CD14-positive monocyte (primary cell): ENCODE results near the gene VOPP1. TPM values are rescaled to one million over a fixed set of nuclear protein-coding genes. Genes with fewer than 3 reads are reported as not detected.

ENCODE experiments used
- DNase-seq, 3 donors: peaks; one replicate each; pipeline ENCODE4 v3.0.0-alpha.2; 2011 to 2022
- H2AFZ ChIP-seq: 2 replicates; pipeline ENCODE4 v1.6.0; 2012; ENCODE audit warnings: mild to moderate bottlenecking, low read depth, low read length, inconsistent platforms; ENCODE audit not compliant: insufficient read depth, poor library complexity, severe bottlenecking
- H3K27ac ChIP-seq, 2 donors: 1 replicate in 1 of 2; 2 replicates in 1 of 2; pipeline ENCODE4 v1.5.1; 2012 to 2013; ENCODE audit warnings: low read length in 2 of 2, control low read depth in 1 of 2, inconsistent platforms in 1 of 2, low read depth in 1 of 2, mild to moderate bottlenecking in 1 of 2
- H3K27me3 ChIP-seq, 2 donors: one replicate each; pipeline versions ENCODE4 v1.6.0 to v1.6.1; 2011 to 2013; ENCODE audit warnings: low read length in 2 of 2; ENCODE audit not compliant: control insufficient read depth in 2 of 2, insufficient read depth in 2 of 2
- H3K36me3 ChIP-seq, 2 donors: replicated peaks in 1 of 2; 1 replicate in 1 of 2; 2 replicates in 1 of 2; pipeline versions ENCODE4 v1.5.1 to v1.6.1; 2012 to 2013; ENCODE audit warnings: low read length in 2 of 2, control low read depth in 1 of 2, inconsistent platforms in 1 of 2, mild to moderate bottlenecking in 1 of 2; ENCODE audit not compliant: insufficient read depth in 2 of 2, control insufficient read depth in 1 of 2
- H3K4me1 ChIP-seq, 2 donors: 1 replicate in 1 of 2; 2 replicates in 1 of 2; pipeline versions ENCODE4 v1.5.1 to v1.6.1; 2012 to 2013; ENCODE audit warnings: low read length in 2 of 2, control low read depth in 1 of 2, inconsistent platforms in 1 of 2, mild to moderate bottlenecking in 1 of 2, moderate library complexity in 1 of 2; ENCODE audit not compliant: insufficient read depth in 2 of 2, control insufficient read depth in 1 of 2
- H3K4me2 ChIP-seq: replicated peaks from 2 replicates; pipeline ENCODE3; 2012; ENCODE audit warnings: low read length, moderate library complexity, mild to moderate bottlenecking; ENCODE audit not compliant: poor library complexity, severe bottlenecking; ENCODE audit errors: extremely low read depth
- H3K4me3 ChIP-seq, 3 experiments: fragments of 200-600 bp in 1 of 3; sonication (generic) in 1 of 3; replicated peaks in 1 of 3; 1 replicate in 2 of 3; 2 replicates in 1 of 3; pipeline ENCODE4 v1.5.1; 2011 to 2013; ENCODE audit warnings: low read length in 3 of 3, mild to moderate bottlenecking in 3 of 3, control low read depth in 2 of 3, low read depth in 2 of 3, inconsistent platforms in 1 of 3, moderate library complexity in 1 of 3
- H3K79me2 ChIP-seq: 2 replicates; pipeline ENCODE4 v1.6.0; 2012; ENCODE audit warnings: mild to moderate bottlenecking, control low read depth, inconsistent platforms, low read length, moderate library complexity; ENCODE audit not compliant: insufficient read depth
- H3K9ac ChIP-seq: 2 replicates; pipeline ENCODE4 v1.6.0; 2017; ENCODE audit warnings: low read length, mild to moderate bottlenecking; ENCODE audit not compliant: insufficient read depth, poor library complexity, severe bottlenecking
- H3K9me3 ChIP-seq, 2 donors: replicated peaks in 1 of 2; 1 replicate in 1 of 2; 2 replicates in 1 of 2; pipeline versions ENCODE4 v1.5.1 to v1.6.1; 2012 to 2013; ENCODE audit warnings: low read length in 2 of 2, control low read depth in 1 of 2; ENCODE audit not compliant: control insufficient read depth in 1 of 2, insufficient read depth in 1 of 2
- H4K20me1 ChIP-seq: 2 replicates; pipeline ENCODE4 v1.6.0; 2012; ENCODE audit warnings: mild to moderate bottlenecking, low read length, control low read depth, moderate library complexity; ENCODE audit not compliant: insufficient read depth
- H3K27ac Mint-ChIP-seq, 7 donors: one replicate each; pipeline ENCODE4 v1.8.0; 2020; ENCODE audit warnings: mild to moderate bottlenecking in 7 of 7, mixed read lengths in 7 of 7, moderate library complexity in 6 of 7, inconsistent platforms in 2 of 7
- H3K27me3 Mint-ChIP-seq, 3 donors: one replicate each; pipeline ENCODE4 v1.8.0; 2021 to 2022; ENCODE audit warnings: low read depth in 3 of 3, mild to moderate bottlenecking in 3 of 3, mixed read lengths in 3 of 3, moderate library complexity in 3 of 3, inconsistent platforms in 1 of 3
- H3K36me3 Mint-ChIP-seq, 2 donors: one replicate each; pipeline ENCODE4 v1.8.0; 2020; ENCODE audit warnings: mixed read lengths in 2 of 2, inconsistent platforms in 1 of 2, mild to moderate bottlenecking in 1 of 2
- H3K4me1 Mint-ChIP-seq: one replicate; pipeline ENCODE4 v1.8.0; 2020; ENCODE audit warnings: mild to moderate bottlenecking, mixed read lengths
- H3K4me3 Mint-ChIP-seq, 2 donors: one replicate each; pipeline ENCODE4 v1.8.0; 2020; ENCODE audit warnings: mild to moderate bottlenecking in 2 of 2, mixed read lengths in 2 of 2, moderate library complexity in 1 of 2
- H3K9me3 Mint-ChIP-seq, 7 donors: one replicate each; pipeline ENCODE4 v1.8.0; 2020 to 2022; ENCODE audit warnings: mixed read lengths in 7 of 7, mild to moderate bottlenecking in 6 of 7, moderate library complexity in 6 of 7, inconsistent platforms in 2 of 7
- WGBS: methylation state at CpG from one replicate; pipeline ENCODE4 v1.1.5; 2013; ENCODE audit warnings: missing lambda C conversion rate; ENCODE audit not compliant: insufficient coverage; 5-methylcytosine and 5-hydroxymethylcytosine counted together
- intact Hi-C, 2 donors: fragments of 100-400 bp; cut with micrococcal nuclease; formaldehyde crosslinking; loops; one replicate each; pipeline versions ENCODE4 v1.15.0 to v1.15.1; 2023
- polyA plus RNA-seq, 3 donors: library from polyadenylated mRNA; depleted of rRNA in 1 of 3; unstranded in 2 of 3; stranded (reverse) in 1 of 3; fragments of 300-500 nt in 2 of 3; fragments of >200 nt in 1 of 3; fragmentation: Illumina TruSeq in 2 of 3; gene quantifications; 1 replicate in 2 of 3; 2 replicates in 1 of 3; pipeline ENCODE4 v1.2.3, GENCODE V29; 2012 to 2021
- TF ChIP-seq, protein P1 (sequence below): fragments of 200-600 bp; IDR thresholded peaks from one replicate; pipeline ENCODE4 v1.8.0; 2022; ENCODE audit warnings: antibody characterized with exemption, mild to moderate bottlenecking

VOPP1 gene
- polyA plus RNA-seq, 3 donors = 16.7 to 22.1 (median 18.0) TPM

DNA sequence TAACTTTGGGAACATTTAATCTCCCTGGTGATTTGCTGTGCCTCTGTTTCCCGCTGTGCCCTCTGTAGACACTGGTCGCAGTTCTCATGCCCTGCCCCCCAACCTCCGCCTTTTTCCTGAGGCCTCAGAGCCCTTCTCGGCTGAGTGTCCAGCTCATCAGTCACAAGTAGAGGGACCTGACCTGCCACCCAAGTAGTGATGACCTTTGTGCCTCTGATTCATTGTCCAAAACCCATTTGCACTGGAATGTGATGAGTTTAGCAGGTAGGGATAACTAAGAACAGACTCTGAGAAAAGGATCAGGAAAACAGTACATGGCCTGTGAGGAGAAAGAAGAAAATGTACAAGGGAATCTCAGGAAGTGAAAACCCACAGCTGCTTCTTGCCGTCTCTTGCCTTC, 148.4 kb downstream of the VOPP1 start:
- H3K79me2 ChIP-seq = no peaks in the 10 kb centered on the region
- Mint-ChIP-seq H3K36me3 (peaks cover 26 to 29% of the 10 kb centered on the region in 2 donors), H3K27ac (peak overlapping the region in 1 of 7 donors; percentile 6), H3K4me1 (peaks cover 8% of the 10 kb centered on the region), H3K4me3 (no peak overlapping the region), H3K9me3 (no peaks in the 10 kb centered on the region), H3K27me3 (peaks cover 0 to 3% (median 0%) of the 10 kb centered on the region in 3 donors)
- WGBS = 97% methylated on average over 3 of the region's 5 CpGs
- no peaks in the 10 kb centered on the region for H3K4me1 ChIP-seq
- peaks cover 7 to 16% of the 10 kb centered on the region in 2 donors for H3K36me3 ChIP-seq
- intact Hi-C loops = no loop called here
- no peaks in the 10 kb centered on the region for H3K27me3 ChIP-seq
- H3K4me2 ChIP-seq = no peak overlapping the region
- H2AFZ ChIP-seq = no peak overlapping the region
- no peaks in the 10 kb centered on the region for H3K9me3 ChIP-seq
- TF ChIP-seq, protein P1, sequence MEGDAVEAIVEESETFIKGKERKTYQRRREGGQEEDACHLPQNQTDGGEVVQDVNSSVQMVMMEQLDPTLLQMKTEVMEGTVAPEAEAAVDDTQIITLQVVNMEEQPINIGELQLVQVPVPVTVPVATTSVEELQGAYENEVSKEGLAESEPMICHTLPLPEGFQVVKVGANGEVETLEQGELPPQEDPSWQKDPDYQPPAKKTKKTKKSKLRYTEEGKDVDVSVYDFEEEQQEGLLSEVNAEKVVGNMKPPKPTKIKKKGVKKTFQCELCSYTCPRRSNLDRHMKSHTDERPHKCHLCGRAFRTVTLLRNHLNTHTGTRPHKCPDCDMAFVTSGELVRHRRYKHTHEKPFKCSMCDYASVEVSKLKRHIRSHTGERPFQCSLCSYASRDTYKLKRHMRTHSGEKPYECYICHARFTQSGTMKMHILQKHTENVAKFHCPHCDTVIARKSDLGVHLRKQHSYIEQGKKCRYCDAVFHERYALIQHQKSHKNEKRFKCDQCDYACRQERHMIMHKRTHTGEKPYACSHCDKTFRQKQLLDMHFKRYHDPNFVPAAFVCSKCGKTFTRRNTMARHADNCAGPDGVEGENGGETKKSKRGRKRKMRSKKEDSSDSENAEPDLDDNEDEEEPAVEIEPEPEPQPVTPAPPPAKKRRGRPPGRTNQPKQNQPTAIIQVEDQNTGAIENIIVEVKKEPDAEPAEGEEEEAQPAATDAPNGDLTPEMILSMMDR = no peak
- H3K4me3 ChIP-seq = no peak overlapping the region
- no peaks in the 10 kb centered on the region for H4K20me1 ChIP-seq
- no peak for DNase-seq
- H3K9ac ChIP-seq = no peak overlapping the region
- no peak overlapping the region for H3K27ac ChIP-seq

DNA sequence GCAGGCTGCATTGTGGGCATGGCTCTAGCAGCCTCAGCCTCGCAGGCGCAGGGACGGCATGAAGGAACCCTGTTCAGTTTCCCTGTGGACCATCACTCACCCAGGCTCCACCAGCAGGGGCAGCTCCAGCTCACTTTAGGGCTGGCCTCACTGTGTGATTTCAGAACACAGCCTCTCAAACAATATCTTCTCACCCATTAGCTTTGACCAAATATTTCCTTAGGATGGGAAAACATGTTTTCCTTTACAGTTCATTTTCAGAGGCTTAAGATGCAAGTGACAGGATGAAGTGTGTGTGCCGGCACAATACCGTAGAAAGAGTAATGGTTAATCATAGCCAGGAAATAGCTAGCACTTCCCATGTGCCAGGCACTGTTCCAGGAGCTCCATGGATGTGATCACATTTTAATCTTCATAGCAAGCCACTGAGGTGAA, 149.0 kb downstream of the VOPP1 start:
- H3K4me1 ChIP-seq = no peaks in the 10 kb centered on the region
- no peaks in the 10 kb centered on the region for H3K27me3 ChIP-seq
- no peak overlapping the region for H3K4me3 Mint-ChIP-seq
- peaks cover 8% of the 10 kb centered on the region for H3K4me1 Mint-ChIP-seq
- H2AFZ ChIP-seq = no peak overlapping the region
- peaks cover 0 to 3% (median 0%) of the 10 kb centered on the region in 3 donors for H3K27me3 Mint-ChIP-seq
- no peak overlapping the region for H3K27ac Mint-ChIP-seq
- no peaks in the 10 kb centered on the region for H3K9me3 ChIP-seq
- no peak for DNase-seq
- peaks cover 7 to 16% of the 10 kb centered on the region in 2 donors for H3K36me3 ChIP-seq
- peaks cover 26 to 28% of the 10 kb centered on the region in 2 donors for H3K36me3 Mint-ChIP-seq
- H4K20me1 ChIP-seq = no peaks in the 10 kb centered on the region
- H3K79me2 ChIP-seq = no peaks in the 10 kb centered on the region
- H3K9ac ChIP-seq = no peak overlapping the region
- no peak overlapping the region for H3K4me2 ChIP-seq
- intact Hi-C loops = no loop called here
- H3K4me3 ChIP-seq = no peak overlapping the region
- H3K9me3 Mint-ChIP-seq = no peaks in the 10 kb centered on the region
- TF ChIP-seq, protein P1 = no peak
- no peak overlapping the region for H3K27ac ChIP-seq
- 78% methylated on average over 3 of the region's 5 CpGs for WGBS

Other genes starting within 250 kb of the VOPP1 start
- 10 to 100 TPM in 1 of 3 donors, 1 to 10 TPM in 2; 6.4 to 11.8 (median 8.3) TPM for gene LANCL2, start 207.2 kb downstream of the VOPP1 start, polyA plus RNA-seq